Upper lobe of left lung (tissue), 6 donors: ENCODE measurements around the gene SARDH. TPM values are rescaled to one million over a fixed set of nuclear protein-coding genes. Genes with fewer than 3 reads are reported as not detected.

Experiments
- ATAC-seq, 2 donors: fragments of 200-7000 bp; cut with Tn5 transposase; one replicate each; pipeline ENCODE4 v1.9.1; 2022; ENCODE audit warnings: mild to moderate bottlenecking in 2 of 2, moderate library complexity in 2 of 2; ENCODE audit not compliant: low FRiP score in 2 of 2
- DNase-seq, 2 donors: peaks; one replicate each; pipeline ENCODE4 v3.0.0-alpha.2; 2019 to 2020
- H3K27ac ChIP-seq, 4 donors: fragments of 200-600 bp; sonication (generic); one replicate each; pipeline ENCODE4 v1.5.1; 2016 to 2019
- H3K27me3 ChIP-seq, 4 donors: fragments of 200-600 bp; sonication (generic); one replicate each; pipeline ENCODE4 v1.5.1; 2017 to 2019
- H3K36me3 ChIP-seq, 4 donors: fragments of 200-600 bp; sonication (generic); one replicate each; pipeline ENCODE4 v1.5.1; 2016 to 2019
- H3K4me1 ChIP-seq, 4 donors: fragments of 200-600 bp; sonication (generic); one replicate each; pipeline ENCODE4 v1.5.1; 2018 to 2019
- H3K4me3 ChIP-seq, 4 donors: fragments of 200-600 bp; sonication (generic); one replicate each; pipeline ENCODE4 v1.5.1; 2017 to 2019; ENCODE audit warnings: mild to moderate bottlenecking in 2 of 4, moderate library complexity in 1 of 4
- H3K9me3 ChIP-seq, 4 donors: fragments of 200-600 bp; sonication (generic); one replicate each; pipeline ENCODE4 v1.5.1; 2018 to 2019
- EP300 ChIP-seq, 4 donors: sonication (generic); formaldehyde crosslinking; IDR thresholded peaks; one replicate each; pipeline ENCODE4 v1.5.1; 2017; ENCODE audit warnings: antibody characterized with exemption in 4 of 4, control low read depth in 2 of 4
- POLR2A ChIP-seq, 4 donors: fragments of 450-650 bp; IDR thresholded peaks; one replicate each; pipeline ENCODE4 v1.5.1; 2016 to 2017; ENCODE audit warnings: antibody characterized with exemption in 4 of 4, mild to moderate bottlenecking in 2 of 4
- POLR2AphosphoS5 ChIP-seq, 2 donors: sonication (generic); formaldehyde crosslinking; IDR thresholded peaks; one replicate each; pipeline ENCODE4 v1.5.1; 2017; ENCODE audit warnings: antibody characterized with exemption in 2 of 2
- WGBS, 2 donors: methylation state at CpG; one replicate each; pipeline ENCODE4 v1.1.5; 2017 to 2018; 5-methylcytosine and 5-hydroxymethylcytosine counted together
- total RNA-seq, 6 donors: library from RNA; depleted of rRNA in 4 of 6; stranded (reverse); fragments of >200 nt in 4 of 6; gene quantifications; one replicate each; pipeline versions ENCODE4 v1.1.0 to v1.2.1, GENCODE V29; 2016 to 2021
- TF ChIP-seq, protein P1 (sequence below), 6 experiments: fragments of 450-650 bp in 4 of 6; fragments of 200-600 bp in 2 of 6; sonication (generic) in 2 of 6; IDR thresholded peaks; one replicate each; pipeline ENCODE4 v1.5.1; 2016 to 2019; ENCODE audit warnings: antibody characterized with exemption in 6 of 6
- donor health status: DM: no; HTN: no; CAD: no; lungs with moderate emphysema.
- donor health status: DM: no; HTN: yes; CAD: no; lungs with severe emphysema.

Gene SARDH
- total RNA-seq, 6 donors from 2014 or later = 0.79 to 37.7 (median 4.2) TPM

DNA sequence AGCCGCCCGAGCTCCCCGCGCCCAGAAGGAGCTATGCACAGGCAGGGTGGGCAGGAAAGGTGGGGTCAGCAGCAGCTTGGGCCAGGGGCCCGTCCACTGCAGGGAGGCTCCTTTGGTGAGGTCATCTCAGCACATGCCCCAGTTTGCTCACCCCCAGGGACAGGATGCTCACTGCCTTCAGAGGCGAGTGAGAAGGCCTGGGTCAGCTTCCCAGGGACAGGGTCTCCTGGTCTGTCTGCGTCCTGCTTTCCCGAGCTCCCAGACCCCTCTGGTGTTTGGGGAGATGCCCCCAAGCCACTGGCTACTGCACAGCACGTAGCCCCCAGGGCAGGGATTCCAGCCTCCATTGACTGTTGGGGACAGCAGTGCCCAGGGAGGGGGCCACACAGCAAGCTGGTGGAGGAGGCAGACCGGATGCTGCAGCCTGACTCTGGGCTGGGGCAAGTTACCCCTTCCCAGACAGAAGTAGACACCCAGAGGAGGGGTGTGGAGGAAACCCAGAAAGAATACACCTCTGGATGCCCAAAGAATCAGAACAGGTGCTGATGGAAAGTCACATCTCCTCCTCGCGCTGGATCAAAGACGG lies 581 bp upstream of the SARDH start:
- no peak for TF ChIP-seq POLR2AphosphoS5 (IDR thresholded peaks at IDR 0.05)
- no peak for TF ChIP-seq POLR2A (IDR thresholded peaks at IDR 0.05)
- no peak for TF ChIP-seq EP300 (IDR thresholded peaks at IDR 0.05)
- TF ChIP-seq, protein P1, sequence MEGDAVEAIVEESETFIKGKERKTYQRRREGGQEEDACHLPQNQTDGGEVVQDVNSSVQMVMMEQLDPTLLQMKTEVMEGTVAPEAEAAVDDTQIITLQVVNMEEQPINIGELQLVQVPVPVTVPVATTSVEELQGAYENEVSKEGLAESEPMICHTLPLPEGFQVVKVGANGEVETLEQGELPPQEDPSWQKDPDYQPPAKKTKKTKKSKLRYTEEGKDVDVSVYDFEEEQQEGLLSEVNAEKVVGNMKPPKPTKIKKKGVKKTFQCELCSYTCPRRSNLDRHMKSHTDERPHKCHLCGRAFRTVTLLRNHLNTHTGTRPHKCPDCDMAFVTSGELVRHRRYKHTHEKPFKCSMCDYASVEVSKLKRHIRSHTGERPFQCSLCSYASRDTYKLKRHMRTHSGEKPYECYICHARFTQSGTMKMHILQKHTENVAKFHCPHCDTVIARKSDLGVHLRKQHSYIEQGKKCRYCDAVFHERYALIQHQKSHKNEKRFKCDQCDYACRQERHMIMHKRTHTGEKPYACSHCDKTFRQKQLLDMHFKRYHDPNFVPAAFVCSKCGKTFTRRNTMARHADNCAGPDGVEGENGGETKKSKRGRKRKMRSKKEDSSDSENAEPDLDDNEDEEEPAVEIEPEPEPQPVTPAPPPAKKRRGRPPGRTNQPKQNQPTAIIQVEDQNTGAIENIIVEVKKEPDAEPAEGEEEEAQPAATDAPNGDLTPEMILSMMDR (IDR thresholded peaks at IDR 0.05) = no peak
- Histone ChIP-seq H3K9me3 (no peaks in the 10 kb centered on the region), H3K27me3 (no peaks in the 10 kb centered on the region), H3K4me1 (peaks cover 4 to 17% (median 14%) of the 10 kb centered on the region in 4 donors), H3K36me3 (no peaks in the 10 kb centered on the region), H3K27ac (peak overlapping the region in 1 of 4 donors; percentile 0), H3K4me3 (peak overlapping the region in 2 of 4 donors; percentile 48 to 49)
- no peak for DNase-seq
- 71 to 86% methylated on average over 5 to 13 of the region's 13 CpGs for WGBS, 2 donors
- ATAC-seq = no peak

GRCh38 chr9:133737071-133737773 lies 930 bp downstream of the SARDH start:
- Histone ChIP-seq H3K4me1 (peaks cover 4 to 17% (median 14%) of the 10 kb centered on the region in 4 donors), H3K36me3 (no peaks in the 10 kb centered on the region), H3K4me3 (peak overlapping the region in 3 of 4 donors; percentile 32 to 49 (median 48)), H3K9me3 (no peaks in the 10 kb centered on the region), H3K27me3 (no peaks in the 10 kb centered on the region), H3K27ac (no peak overlapping the region)
- DNase-seq = peak in 1 of 2 donors; percentile 81
- ATAC-seq = no peak
- WGBS, 2 donors = 37 to 54% methylated on average over 4 to 14 of the region's 15 CpGs
- TF ChIP-seq POLR2A (IDR thresholded peaks at IDR 0.05) = no peak
- TF ChIP-seq, protein P1 (IDR thresholded peaks at IDR 0.05) = no peak
- no peak for TF ChIP-seq EP300 (IDR thresholded peaks at IDR 0.05)
- TF ChIP-seq POLR2AphosphoS5 (IDR thresholded peaks at IDR 0.05) = no peak

- Histone ChIP-seq H3K27ac (no peak overlapping the region), H3K9me3 (no peaks in the 10 kb centered on the region), H3K36me3 (no peaks in the 10 kb centered on the region), H3K4me3 (no peak overlapping the region), H3K4me1 (peaks cover 4 to 17% (median 14%) of the 10 kb centered on the region in 4 donors), H3K27me3 (no peaks in the 10 kb centered on the region)
- TF ChIP-seq, protein P1 (IDR thresholded peaks at IDR 0.05) = no peak
- TF ChIP-seq EP300 (IDR thresholded peaks at IDR 0.05) = no peak
- DNase-seq = no peak
- no peak for ATAC-seq
- 83 to 93% methylated on average over 8 of the region's 8 CpGs for WGBS, 2 donors
These were observed 2.2 kb downstream of the SARDH start for GRCh38 chr9:133735931-133736330.

DNA sequence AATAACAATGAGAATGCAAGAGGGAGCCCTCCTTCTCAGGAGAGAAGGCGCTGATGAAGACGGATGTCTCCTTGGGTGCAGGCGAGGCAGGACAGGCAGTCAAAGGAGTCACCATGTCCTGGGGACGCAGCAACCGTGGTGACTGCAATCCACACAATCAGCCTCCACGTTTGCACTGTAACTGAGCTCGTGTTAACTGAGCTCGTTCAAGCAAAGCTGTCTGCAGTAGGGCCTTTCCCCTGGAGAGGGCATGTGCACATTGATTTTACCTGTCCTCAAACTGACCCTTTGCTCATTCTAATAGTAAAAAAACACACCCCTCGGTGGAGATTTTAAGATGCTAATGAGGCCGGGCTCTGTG lies 2.8 kb downstream of the SARDH start:
- DNase-seq (no peak), ATAC-seq (no peak)
- Histone ChIP-seq H3K4me1 (peaks cover 4 to 17% (median 14%) of the 10 kb centered on the region in 4 donors), H3K27me3 (no peaks in the 10 kb centered on the region), H3K9me3 (no peaks in the 10 kb centered on the region), H3K27ac (no peak overlapping the region), H3K4me3 (no peak overlapping the region), H3K36me3 (no peaks in the 10 kb centered on the region)
- WGBS, 2 donors = 73 to 74% methylated on average over 3 to 10 of the region's 10 CpGs
- no peak for TF ChIP-seq POLR2AphosphoS5 (IDR thresholded peaks at IDR 0.05)
- TF ChIP-seq, protein P1 (IDR thresholded peaks at IDR 0.05) = no peak
- no peak for TF ChIP-seq POLR2A (IDR thresholded peaks at IDR 0.05)
- no peak for TF ChIP-seq EP300 (IDR thresholded peaks at IDR 0.05)
